Urinary bladder (tissue), 4 donors: ENCODE data around the gene PTX3. TPM values are rescaled to one million over a fixed set of nuclear protein-coding genes. Genes with fewer than 3 reads are reported as not detected.

Experiments
- DNase-seq: peaks from one replicate; pipeline ENCODE4 v3.0.0-alpha.2; 2015; ENCODE audit errors: extremely low spot score
- H3K27ac ChIP-seq: one replicate; pipeline ENCODE4 v1.5.1; 2013; ENCODE audit warnings: low read depth, mild to moderate bottlenecking, moderate library complexity
- H3K36me3 ChIP-seq: one replicate; pipeline ENCODE4 v1.6.1; 2013; ENCODE audit warnings: mild to moderate bottlenecking, moderate library complexity; ENCODE audit not compliant: insufficient read depth
- H3K4me1 ChIP-seq: one replicate; pipeline ENCODE4 v1.6.1; 2013; ENCODE audit warnings: mild to moderate bottlenecking, moderate library complexity; ENCODE audit not compliant: insufficient read depth
- H3K4me3 ChIP-seq: one replicate; pipeline ENCODE4 v1.5.1; 2013; ENCODE audit warnings: low read depth, low read length
- WGBS: extraction: QIAGEN DNeasy Blood & Tissue Kit; methylation state at CpG from one replicate; pipeline ENCODE4 v1.1.7; 2013; 5-methylcytosine and 5-hydroxymethylcytosine counted together
- polyA plus RNA-seq: library from polyadenylated mRNA; stranded (reverse); fragments of 200-250 nt; gene quantifications from one replicate; pipeline ENCODE4 v1.2.3, GENCODE V29; 2013
- total RNA-seq: library from RNA; depleted of rRNA; stranded (reverse); fragments of >200 nt; gene quantifications from one replicate; pipeline ENCODE4 v1.2.3, GENCODE V29; 2014
- donor health status: healthy with polysubstance abuse.
- donor health status: healthy.

Gene PTX3
- 5.1 TPM for total RNA-seq
- polyA plus RNA-seq: 33.4 TPM

DNA sequence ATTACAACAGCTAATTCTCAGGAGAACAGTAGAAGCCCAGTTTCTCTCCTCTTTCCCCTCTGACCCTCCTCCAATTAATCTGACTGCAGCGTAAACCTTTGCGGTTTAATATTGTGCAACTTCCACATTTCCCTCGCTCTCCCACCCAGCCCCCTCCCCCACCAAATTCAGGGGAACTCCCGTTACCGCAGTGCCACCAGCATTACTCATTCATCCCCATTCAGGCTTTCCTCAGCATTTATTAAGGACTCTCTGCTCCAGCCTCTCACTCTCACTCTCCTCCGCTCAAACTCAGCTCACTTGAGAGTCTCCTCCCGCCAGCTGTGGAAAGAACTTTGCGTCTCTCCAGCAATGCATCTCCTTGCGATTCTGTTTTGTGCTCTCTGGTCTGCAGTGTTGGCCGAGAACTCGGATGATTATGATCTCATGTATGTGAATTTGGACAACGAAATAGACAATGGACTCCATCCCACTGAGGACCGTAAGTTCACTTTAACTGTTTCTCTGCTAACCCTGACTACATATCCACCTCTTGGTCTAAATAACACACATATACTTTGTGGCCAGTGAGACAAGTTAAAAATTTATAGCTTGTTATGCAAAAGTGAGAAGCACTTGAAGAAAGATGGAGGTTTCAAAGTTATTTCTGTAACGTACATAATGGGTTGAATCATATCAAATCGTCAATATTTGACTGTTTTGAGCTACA, at the start of gene PTX3:
Gene PTX3, plus strand, starts transcription at position 268 of the 709 bp plus-strand sequence. Its CDS starts 84 bp downstream, at position 352.
- peaks cover 2% of the 10 kb centered on the region for H3K4me1 ChIP-seq
- H3K36me3 ChIP-seq: no peaks in the 10 kb centered on the region
- 4% methylated on average over 15 of the region's 15 CpGs for WGBS
- H3K27ac ChIP-seq: no peak within 1 kb of the TSS
- peak; percentile 55 for DNase-seq
- peak within 1 kb of the TSS; percentile 56 for H3K4me3 ChIP-seq

DNA sequence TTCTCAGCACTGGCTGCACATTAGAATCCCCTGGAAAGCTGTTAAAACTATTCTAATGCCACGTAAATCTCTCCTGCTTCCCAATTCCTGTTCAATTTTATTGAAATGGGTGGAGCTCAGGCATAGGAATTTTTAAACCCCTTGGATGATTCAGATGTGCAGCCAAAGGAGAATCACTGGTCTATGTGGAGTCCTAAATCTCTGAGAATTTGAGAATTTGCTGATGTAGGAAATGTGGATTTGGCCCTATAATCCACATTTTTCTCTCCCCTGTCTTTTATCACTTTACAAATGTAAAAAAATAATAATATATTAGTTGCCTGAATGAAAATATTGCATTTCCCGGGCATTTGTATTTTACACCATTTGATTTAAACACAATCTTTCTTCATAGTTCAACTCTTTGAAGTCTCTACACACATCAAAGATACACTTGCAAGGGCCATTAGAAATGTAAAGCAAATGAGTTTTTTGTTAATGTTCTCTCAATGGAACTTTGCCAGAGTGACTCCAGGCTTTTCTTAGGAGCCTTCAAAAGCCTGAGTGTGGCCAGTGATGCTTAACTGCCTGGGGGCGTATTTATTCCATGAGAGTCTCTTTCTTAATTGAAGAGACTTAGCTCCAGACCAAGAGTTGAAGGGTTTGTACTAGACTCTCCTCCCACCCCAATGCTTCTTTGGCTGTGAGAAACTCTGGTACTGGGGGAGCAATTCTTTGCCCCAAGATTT, 48.8 kb upstream of the PTX3 start:
- 29% methylated on average over 3 of the region's 3 CpGs for WGBS
- H3K27ac ChIP-seq: no peak overlapping the region
- no peaks in the 10 kb centered on the region for H3K36me3 ChIP-seq
- no peaks in the 10 kb centered on the region for H3K4me1 ChIP-seq
- H3K4me3 ChIP-seq: no peak overlapping the region
- no peak for DNase-seq

DNA sequence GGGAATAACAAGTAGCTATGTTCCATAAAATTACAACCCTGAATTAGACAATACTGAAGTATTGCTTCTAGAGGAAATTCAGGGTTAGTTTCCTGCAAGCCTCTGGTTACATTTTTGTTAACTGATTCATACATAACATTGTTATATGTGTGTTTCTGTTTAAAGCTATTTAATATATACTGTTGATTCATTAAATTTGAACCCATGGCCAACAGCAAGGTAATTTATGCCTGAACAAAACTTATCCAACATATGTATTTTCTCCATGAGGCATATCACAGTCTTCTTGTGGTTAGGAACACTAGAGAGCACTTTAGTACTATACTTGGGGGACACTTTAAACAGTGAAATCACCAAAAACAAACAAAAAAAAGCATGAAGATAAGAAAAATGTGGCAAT, 47.7 kb upstream of the PTX3 start:
- H3K36me3 ChIP-seq: no peaks in the 10 kb centered on the region
- H3K4me1 ChIP-seq: no peaks in the 10 kb centered on the region
- DNase-seq: no peak
- H3K4me3 ChIP-seq: no peak overlapping the region
- H3K27ac ChIP-seq: no peak overlapping the region

DNA sequence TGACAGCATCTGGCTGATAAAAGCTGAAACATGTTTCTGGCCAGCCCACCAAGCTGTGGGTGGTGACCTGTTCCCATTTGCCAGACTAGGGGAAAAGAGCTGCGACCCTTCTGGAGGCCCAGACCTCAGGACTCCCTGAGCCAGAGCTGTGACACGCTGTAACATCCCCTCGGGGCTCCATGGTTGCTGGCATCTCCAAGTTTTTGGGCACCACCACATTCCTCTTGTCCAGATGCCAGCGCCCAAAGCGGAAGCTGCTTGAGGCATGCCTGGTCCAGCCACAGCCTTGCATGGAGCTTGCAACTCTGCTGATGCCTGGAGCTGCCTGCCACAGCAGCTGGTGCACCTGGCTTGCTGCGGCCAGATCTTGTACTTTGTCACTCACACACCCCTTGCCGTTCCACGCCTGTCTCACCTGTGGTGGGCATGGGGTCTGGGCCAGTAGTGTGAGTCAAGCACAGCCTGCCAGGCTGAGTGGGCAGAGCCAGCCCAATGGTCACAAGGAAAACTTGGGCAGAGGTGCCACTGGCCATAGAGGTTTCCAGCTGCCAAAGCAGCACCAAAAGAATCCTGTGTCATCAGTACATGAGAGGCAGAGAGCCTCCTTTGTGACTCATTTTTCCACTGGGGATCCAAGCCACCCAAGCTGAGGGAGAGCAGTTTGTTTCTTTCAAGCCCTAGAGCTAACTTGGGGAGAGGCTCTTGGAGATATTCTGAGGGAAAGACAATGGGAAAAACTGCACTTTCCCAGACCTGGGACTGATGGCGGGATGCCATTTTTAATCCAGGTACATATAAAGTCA, 45.7 kb upstream of the PTX3 start:
- H3K4me1 ChIP-seq: no peaks in the 10 kb centered on the region
- no peaks in the 10 kb centered on the region for H3K36me3 ChIP-seq
- WGBS: 93% methylated on average over 9 of the region's 9 CpGs
- H3K4me3 ChIP-seq: no peak overlapping the region
- no peak for DNase-seq
- no peak overlapping the region for H3K27ac ChIP-seq

DNA sequence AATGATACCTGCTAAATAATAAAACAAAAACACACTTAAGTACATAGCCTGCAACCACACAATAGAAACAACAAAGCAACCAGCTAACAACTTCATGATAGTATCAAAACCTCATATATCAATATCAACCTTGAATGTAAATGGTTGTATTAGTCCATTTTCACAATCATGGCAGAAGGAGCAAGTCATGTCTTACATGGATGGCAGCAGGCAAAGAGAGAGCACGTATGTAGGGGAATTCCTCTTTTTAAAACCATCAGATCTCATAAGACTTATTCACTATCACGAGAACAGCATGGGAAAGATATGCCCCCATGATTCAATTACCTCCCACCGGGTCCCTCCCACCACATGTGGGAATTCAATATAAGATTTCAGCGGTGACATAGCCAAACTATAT, 44.5 kb upstream of the PTX3 start:
- Histone ChIP-seq H3K4me1 (no peaks in the 10 kb centered on the region), H3K27ac (no peak overlapping the region), H3K4me3 (no peak overlapping the region), H3K36me3 (no peaks in the 10 kb centered on the region)
- no peak for DNase-seq
- WGBS: 87% methylated on average over 4 of the region's 4 CpGs

DNA sequence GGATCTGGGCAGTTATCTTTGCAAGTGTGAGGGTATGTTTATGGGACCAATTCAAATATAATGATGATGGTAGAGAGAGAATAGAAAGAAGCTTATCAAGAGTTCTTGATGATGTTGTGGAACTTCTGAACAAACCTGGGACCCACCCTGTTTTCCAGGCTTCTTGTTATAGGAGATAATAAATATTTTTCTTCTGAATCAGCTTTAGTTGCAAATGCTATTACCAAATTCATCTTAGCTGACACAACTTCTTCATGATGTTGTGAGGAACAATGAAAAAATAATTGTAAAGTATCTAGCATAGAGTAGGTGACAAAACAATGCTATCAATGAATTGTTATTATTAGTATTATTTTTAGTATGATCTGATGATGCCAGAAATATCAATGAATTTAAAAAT, 43.5 kb upstream of the PTX3 start:
- no peak for DNase-seq
- Histone ChIP-seq H3K4me3 (no peak overlapping the region), H3K4me1 (no peaks in the 10 kb centered on the region), H3K27ac (no peak overlapping the region), H3K36me3 (no peaks in the 10 kb centered on the region)

DNA sequence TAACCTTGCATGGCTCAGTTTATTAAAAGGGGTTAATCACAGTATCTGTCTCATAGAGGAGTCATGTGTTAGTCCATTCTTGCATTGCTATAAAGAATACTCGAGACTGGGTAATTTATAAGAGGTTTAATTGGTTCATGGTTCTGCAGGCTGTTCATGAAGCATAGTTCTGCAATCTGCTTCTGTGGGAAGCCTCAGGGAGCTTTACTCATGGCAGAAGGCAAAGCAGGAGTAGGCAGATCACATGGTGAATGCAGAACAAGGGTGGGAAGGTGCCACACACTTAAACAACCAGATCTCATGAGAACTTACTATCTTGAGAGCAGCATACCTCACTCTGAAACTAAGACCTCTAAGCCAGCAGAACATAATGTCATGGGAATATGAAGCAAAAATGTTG, 42.2 kb upstream of the PTX3 start:
- Histone ChIP-seq H3K27ac (no peak overlapping the region), H3K4me3 (no peak overlapping the region), H3K4me1 (no peaks in the 10 kb centered on the region), H3K36me3 (no peaks in the 10 kb centered on the region)
- 68% methylated on average over 1 of the region's 1 CpG for WGBS
- DNase-seq: no peak

DNA sequence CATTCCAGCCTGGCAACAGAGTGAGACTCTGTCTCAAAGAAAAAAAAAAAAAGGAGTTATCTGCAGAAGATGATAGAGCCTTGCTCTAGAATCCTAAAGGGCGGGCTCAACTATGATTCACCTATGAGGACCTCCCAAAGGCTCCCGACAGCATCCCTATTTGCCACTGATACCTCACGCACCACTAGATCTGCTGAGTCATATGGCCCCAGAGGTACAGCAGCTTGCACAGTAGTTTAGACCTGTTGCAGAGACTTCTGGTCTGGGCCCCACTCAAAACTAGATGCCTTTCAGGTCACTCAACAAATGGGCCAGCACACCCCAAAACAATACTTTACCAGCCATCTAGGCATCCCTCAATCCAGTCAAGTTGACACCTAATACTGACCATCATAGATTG, 38.1 kb upstream of the PTX3 start:
- Histone ChIP-seq H3K27ac (no peak overlapping the region), H3K4me3 (no peak overlapping the region), H3K4me1 (no peaks in the 10 kb centered on the region), H3K36me3 (no peaks in the 10 kb centered on the region)
- DNase-seq: no peak
- 92% methylated on average over 3 of the region's 3 CpGs for WGBS

DNA sequence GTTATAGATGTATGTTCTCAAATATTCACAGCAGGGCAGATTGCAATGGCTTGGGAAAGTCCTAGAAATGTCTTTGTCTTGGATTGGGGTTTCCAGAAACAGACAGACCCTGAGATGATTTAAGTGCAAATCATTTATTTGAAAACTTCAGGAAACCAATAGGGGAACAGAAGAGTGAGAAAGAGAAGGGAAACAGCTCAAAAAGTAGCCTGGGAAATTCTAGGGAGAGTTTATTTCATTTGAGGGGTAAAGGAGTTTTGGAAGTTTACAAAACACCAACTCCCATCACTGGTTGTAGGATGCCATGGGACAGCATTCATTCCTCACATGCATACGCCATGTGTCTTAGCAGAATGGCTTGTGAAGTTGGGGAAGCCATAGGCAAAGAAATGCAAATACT, 32.3 kb upstream of the PTX3 start:
- Histone ChIP-seq H3K27ac (no peak overlapping the region), H3K36me3 (no peaks in the 10 kb centered on the region), H3K4me3 (no peak overlapping the region), H3K4me1 (no peaks in the 10 kb centered on the region)
- 2% methylated on average over 1 of the region's 1 CpG for WGBS
- no peak for DNase-seq

DNA sequence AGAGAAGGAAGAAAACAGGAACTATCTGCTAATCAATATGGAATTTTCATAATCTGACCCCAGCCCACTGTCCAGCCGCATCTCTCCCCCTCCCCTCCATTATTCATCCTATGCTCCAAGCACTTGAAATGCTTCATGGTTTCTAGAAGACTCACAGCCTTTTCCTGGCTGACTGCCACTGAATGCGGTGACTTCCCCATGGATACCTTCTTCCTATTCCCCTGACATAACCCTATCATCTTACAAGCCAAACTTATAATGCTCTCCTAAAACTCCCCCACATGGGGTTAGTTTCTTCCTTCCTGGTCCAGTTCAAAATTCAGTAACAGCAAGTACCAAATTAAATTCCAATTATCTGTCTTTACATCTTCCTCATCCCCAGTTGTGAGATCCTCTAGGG, 31.2 kb upstream of the PTX3 start:
- Histone ChIP-seq H3K4me1 (no peaks in the 10 kb centered on the region), H3K4me3 (no peak overlapping the region), H3K27ac (peak overlapping the region; percentile 32), H3K36me3 (no peaks in the 10 kb centered on the region)
- 64% methylated on average over 2 of the region's 2 CpGs for WGBS
- no peak for DNase-seq

DNA sequence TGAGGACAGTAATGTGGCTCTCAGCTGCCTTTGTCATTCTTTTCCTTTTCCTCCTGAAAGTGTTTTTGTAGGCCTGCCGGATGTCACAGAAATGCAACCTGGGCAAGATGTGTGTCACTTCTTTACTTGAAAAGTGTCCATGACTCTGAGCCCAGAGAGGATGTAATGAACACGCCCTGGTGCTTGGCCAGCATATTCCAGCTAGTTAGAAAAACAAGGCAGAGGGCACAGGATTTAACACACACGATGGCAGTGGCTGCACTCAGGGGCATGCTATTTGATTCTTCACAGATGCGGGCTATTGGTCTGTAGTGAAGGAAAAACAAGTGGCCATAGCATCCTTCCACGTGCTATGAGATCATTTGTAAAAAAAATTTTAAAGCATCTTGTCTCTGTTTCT, 30.3 kb upstream of the PTX3 start:
- no peak for DNase-seq
- 78% methylated on average over 5 of the region's 5 CpGs for WGBS

DNA sequence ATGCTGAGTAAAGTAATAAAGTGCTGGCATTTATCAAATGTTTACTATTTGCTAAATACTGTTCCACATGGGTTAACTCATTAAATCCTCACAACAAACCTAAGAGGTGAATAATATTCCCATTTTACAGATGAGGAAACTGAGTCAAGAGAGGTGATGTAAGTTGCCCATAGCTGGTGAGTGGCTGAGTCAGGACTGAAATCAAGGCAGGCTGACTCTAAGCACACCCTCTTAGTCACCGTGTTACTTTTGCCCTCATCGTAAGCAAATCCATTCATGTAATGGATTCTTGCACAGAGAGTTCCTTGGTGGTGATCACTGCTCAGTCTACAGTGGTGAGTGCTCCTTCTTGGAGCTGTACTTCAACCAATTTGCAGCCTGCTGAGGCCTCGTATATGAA, 28.9 kb upstream of the PTX3 start:
- Histone ChIP-seq H3K36me3 (no peaks in the 10 kb centered on the region), H3K4me1 (no peaks in the 10 kb centered on the region), H3K4me3 (no peak overlapping the region), H3K27ac (no peak overlapping the region)
- 70% methylated on average over 3 of the region's 3 CpGs for WGBS
- DNase-seq: no peak

More for the DNA sequence above, 30.3 kb upstream of the PTX3 start:
- H3K4me3 ChIP-seq: no peak overlapping the region
- H3K36me3 ChIP-seq: no peaks in the 10 kb centered on the region
- H3K4me1 ChIP-seq: no peaks in the 10 kb centered on the region
- H3K27ac ChIP-seq: no peak overlapping the region

DNA sequence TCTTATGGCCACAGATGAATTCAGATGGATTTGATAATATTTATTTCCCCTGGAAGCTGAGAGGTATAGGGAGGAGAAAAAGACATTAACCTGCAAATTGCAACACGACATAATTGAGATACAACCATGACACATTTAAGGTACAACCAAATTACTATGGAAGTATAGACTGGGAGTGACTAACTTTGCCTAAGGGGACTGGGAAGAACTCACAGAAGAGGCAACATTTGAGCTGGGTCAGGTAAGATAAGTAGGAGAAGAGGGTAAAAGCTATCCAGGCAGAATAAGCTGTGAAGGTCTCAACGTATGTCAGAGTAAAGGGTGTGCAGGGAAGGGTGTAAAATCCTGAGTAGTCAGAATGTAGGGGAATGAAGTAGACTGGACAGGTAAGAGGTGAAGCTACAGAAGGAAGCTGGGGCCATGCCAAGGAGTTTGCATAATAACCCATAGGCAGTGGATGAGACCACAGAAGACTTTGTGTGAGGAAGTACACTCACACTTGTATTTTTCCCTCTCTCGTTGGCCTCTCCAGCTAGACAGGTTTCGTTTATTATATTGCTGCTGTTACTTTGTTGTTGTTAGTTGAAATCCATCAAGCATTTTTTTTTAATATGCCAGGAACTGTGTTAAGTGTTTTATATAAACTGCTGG, 28.0 kb upstream of the PTX3 start:
- whole genome bisulfite sequencing: 79% methylated on average over 4 of the region's 4 CpGs
- no peaks in the 10 kb centered on the region for H3K36me3 ChIP-seq
- DNase-seq: no peak
- no peak overlapping the region for H3K27ac ChIP-seq
- no peaks in the 10 kb centered on the region for H3K4me1 ChIP-seq
- no peak overlapping the region for H3K4me3 ChIP-seq
